Neuron (in vitro differentiated cells): Measurements from ENCODE around the gene PRCC.

Experiments used
- H2AFZ ChIP-seq: one replicate; pipeline ENCODE4 v1.6.1; 2013; ENCODE audit warnings: low read depth, mild to moderate bottlenecking, inconsistent platforms, low read length, moderate library complexity
- H3K27me3 ChIP-seq: one replicate; pipeline ENCODE4 v1.6.1; 2013; ENCODE audit warnings: low read length; ENCODE audit not compliant: insufficient read depth
- H3K36me3 ChIP-seq: one replicate; pipeline ENCODE4 v1.6.1; 2013; ENCODE audit warnings: low read length; ENCODE audit not compliant: insufficient read depth
- H3K4me1 ChIP-seq: one replicate; pipeline ENCODE4 v1.6.1; 2013; ENCODE audit warnings: low read length; ENCODE audit not compliant: insufficient read depth
- H3K4me3 ChIP-seq: 2 replicates; pipeline ENCODE4 v1.5.1; 2013; ENCODE audit warnings: mild to moderate bottlenecking, low read length, moderate library complexity
- H3K9me3 ChIP-seq: one replicate; pipeline ENCODE4 v1.6.1; 2013; ENCODE audit warnings: low read length

PRCC gene

GRCh38 chr1:156844102-156844501, 76.8 kb downstream of the PRCC start:
- H3K4me1 ChIP-seq: peaks cover 10% of the 10 kb centered on the region
- peaks cover 5% of the 10 kb centered on the region for H3K9me3 ChIP-seq
- H3K27me3 ChIP-seq: peaks cover 76% of the 10 kb centered on the region
- no peak overlapping the region for H3K4me3 ChIP-seq
- no peaks in the 10 kb centered on the region for H3K36me3 ChIP-seq
- no peak overlapping the region for H2AFZ ChIP-seq

GRCh38 chr1:156844638-156845037, 77.3 kb downstream of the PRCC start:
- no peak overlapping the region for H2AFZ ChIP-seq
- H3K4me1 ChIP-seq: peaks cover 5% of the 10 kb centered on the region
- peaks cover 81% of the 10 kb centered on the region for H3K27me3 ChIP-seq
- H3K36me3 ChIP-seq: no peaks in the 10 kb centered on the region
- H3K9me3 ChIP-seq: peaks cover 5% of the 10 kb centered on the region
- H3K4me3 ChIP-seq: no peak overlapping the region

GRCh38 chr1:156845055-156845952, 78.0 kb downstream of the PRCC start:
- H3K4me3 ChIP-seq: no peak overlapping the region
- H3K36me3 ChIP-seq: no peaks in the 10 kb centered on the region
- no peak overlapping the region for H2AFZ ChIP-seq
- peaks cover 87% of the 10 kb centered on the region for H3K27me3 ChIP-seq
- H3K9me3 ChIP-seq: peaks cover 5% of the 10 kb centered on the region
- H3K4me1 ChIP-seq: no peaks in the 10 kb centered on the region

- no peak overlapping the region for H3K4me3 ChIP-seq
- no peak overlapping the region for H2AFZ ChIP-seq
- peaks cover 89% of the 10 kb centered on the region for H3K27me3 ChIP-seq
- H3K36me3 ChIP-seq: no peaks in the 10 kb centered on the region
- H3K4me1 ChIP-seq: no peaks in the 10 kb centered on the region
- peaks cover 5% of the 10 kb centered on the region for H3K9me3 ChIP-seq
Measured at GRCh38 chr1:156845953-156846545, 78.7 kb downstream of the PRCC start.

- Histone ChIP-seq H3K36me3 (no peaks in the 10 kb centered on the region), H2AFZ (no peak overlapping the region), H3K4me1 (no peaks in the 10 kb centered on the region), H3K4me3 (no peak overlapping the region), H3K9me3 (peaks cover 3% of the 10 kb centered on the region), H3K27me3 (peaks cover 90% of the 10 kb centered on the region)
Measured at GRCh38 chr1:156846643-156847042, 79.3 kb downstream of the PRCC start.

- Histone ChIP-seq H3K4me3 (no peak overlapping the region), H3K4me1 (no peaks in the 10 kb centered on the region)
Measured at GRCh38 chr1:156847591-156848460, 80.5 kb downstream of the PRCC start.

GRCh38 chr1:156848461-156849150, 81.3 kb downstream of the PRCC start:
- peaks cover 97% of the 10 kb centered on the region for H3K27me3 ChIP-seq
- H3K4me1 ChIP-seq: no peaks in the 10 kb centered on the region
- H3K36me3 ChIP-seq: no peaks in the 10 kb centered on the region
- H3K4me3 ChIP-seq: no peak overlapping the region
- no peak overlapping the region for H2AFZ ChIP-seq
- H3K9me3 ChIP-seq: peaks cover 3% of the 10 kb centered on the region

More at GRCh38 chr1:156847591-156848460, 80.5 kb downstream of the PRCC start:
- Histone ChIP-seq H3K9me3 (peaks cover 3% of the 10 kb centered on the region), H3K36me3 (no peaks in the 10 kb centered on the region), H3K27me3 (peaks cover 97% of the 10 kb centered on the region), H2AFZ (no peak overlapping the region)

- Histone ChIP-seq H3K27me3 (peaks cover 97% of the 10 kb centered on the region), H2AFZ (no peak overlapping the region), H3K4me3 (no peak overlapping the region), H3K4me1 (no peaks in the 10 kb centered on the region), H3K36me3 (no peaks in the 10 kb centered on the region), H3K9me3 (peaks cover 1% of the 10 kb centered on the region)
Measured at GRCh38 chr1:156849151-156849496, 81.8 kb downstream of the PRCC start.
